AG04450 (cell line): ENCODE results near the gene BUB1B. TPM values are rescaled to one million over a fixed set of nuclear protein-coding genes. Genes with fewer than 3 reads are reported as not detected.

Experiments
- CTCF ChIA-PET: fragments of 300-600, 350-600 bp; formaldehyde crosslinking; extraction: SDS; loops from one replicate; lab custom pipeline; 2022; ENCODE audit warnings: antibody characterized with exemption, inconsistent platforms; lab: Charles Lee
- POLR2A ChIA-PET: fragments of 350-600 bp; formaldehyde crosslinking; extraction: SDS; loops from one replicate; lab custom pipeline; 2021; ENCODE audit warnings: antibody characterized with exemption, inconsistent platforms; lab: Yijun Ruan, JAX
- DNase-seq: peaks from one replicate; pipeline ENCODE4 v3.0.0-alpha.2; 2011; ENCODE audit warnings: low read depth, low spot score
- H3K27ac ChIP-seq: one replicate; pipeline ENCODE4 v1.5.1; 2012; ENCODE audit warnings: low read depth, low read length, control low read depth
- H3K27me3 ChIP-seq: one replicate; pipeline ENCODE4 v1.6.0; 2012; ENCODE audit warnings: low read length; ENCODE audit not compliant: control insufficient read depth, insufficient read depth
- H3K4me3 ChIP-seq: 2 replicates; pipeline ENCODE4 v1.5.1; 2011; ENCODE audit warnings: mild to moderate bottlenecking, low read depth, low read length, control low read depth
- H3K9me3 ChIP-seq: 2 replicates; pipeline ENCODE4 v1.5.1; 2012; ENCODE audit warnings: low read length; ENCODE audit not compliant: control insufficient read depth, insufficient read depth
- polyA plus RNA-seq: library from polyadenylated mRNA; depleted of rRNA; stranded (reverse); fragments of >200 nt; gene quantifications from 2 replicates; pipeline ENCODE4 v1.2.3, GENCODE V29; 2011
- TF ChIP-seq, protein P1 (sequence below): IDR thresholded peaks from 2 replicates; pipeline ENCODE4 v1.5.1; 2011; ENCODE audit warnings: low read depth, low read length, control low read depth, inconsistent platforms

Gene BUB1B
- polyA plus RNA-seq, 1 experiment = 9.0 TPM

DNA sequence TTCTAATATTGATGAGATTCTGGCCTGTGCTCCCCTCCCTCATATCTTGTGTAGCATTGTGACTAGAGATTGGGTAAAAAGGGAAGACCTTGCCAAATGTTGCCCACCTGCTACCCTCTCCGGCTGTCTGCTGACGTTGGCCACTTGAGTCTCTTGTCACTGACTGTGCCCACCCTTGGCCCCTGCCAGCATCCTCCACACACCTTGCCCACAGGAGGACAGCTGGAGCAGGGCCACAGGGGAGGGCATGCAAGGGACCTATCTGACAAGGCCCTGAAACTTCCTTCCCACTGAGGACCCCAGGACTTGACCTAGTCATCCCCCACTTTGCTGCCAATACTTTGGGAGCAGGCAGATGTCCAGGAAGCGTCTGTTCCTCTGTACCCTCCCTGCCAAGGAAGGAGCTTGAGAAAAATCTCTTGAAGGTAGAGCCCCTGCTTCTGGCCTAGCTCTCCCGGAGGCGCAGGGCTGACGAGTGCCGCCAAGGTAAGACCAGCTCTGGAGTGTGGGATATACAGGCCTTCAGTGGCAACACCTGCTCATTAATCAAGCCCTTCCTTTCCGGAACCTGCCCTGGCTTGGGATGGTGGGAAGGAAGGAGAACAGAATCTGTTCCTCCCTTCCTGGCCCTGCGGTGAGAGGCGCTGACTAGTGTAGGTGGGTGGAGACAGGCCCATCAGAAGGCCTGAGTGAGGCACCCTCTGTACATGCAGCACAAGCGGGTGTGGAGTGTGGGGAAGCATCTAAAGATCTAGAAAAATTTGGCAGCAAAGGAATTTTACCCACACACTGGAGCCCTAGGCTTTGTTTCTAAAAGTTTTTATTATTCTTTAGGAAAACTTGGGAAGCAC, 73.1 kb downstream of the BUB1B start:
- POLR2A ChIA-PET = no interaction called here
- no peak for DNase-seq

DNA sequence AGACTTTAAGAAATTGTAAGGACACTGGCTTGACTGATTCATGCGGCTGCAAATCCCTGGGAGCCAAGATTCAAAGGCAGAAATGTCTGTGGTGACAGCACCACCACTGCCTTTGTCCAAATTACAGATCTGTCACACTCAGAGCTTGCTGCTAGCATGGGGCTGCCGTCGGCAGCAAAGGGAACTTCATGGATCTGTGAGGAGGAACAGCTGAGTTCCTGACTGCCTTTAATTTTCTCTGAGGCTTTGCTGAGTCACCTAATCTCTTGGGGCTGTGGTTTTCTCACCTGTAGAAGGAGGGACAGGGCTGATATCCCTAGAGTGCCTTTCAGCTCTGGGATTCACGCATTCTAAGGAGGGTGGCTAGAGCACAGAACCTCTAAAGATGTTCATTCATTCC, 73.9 kb downstream of the BUB1B start:
- TF ChIP-seq, protein P1, sequence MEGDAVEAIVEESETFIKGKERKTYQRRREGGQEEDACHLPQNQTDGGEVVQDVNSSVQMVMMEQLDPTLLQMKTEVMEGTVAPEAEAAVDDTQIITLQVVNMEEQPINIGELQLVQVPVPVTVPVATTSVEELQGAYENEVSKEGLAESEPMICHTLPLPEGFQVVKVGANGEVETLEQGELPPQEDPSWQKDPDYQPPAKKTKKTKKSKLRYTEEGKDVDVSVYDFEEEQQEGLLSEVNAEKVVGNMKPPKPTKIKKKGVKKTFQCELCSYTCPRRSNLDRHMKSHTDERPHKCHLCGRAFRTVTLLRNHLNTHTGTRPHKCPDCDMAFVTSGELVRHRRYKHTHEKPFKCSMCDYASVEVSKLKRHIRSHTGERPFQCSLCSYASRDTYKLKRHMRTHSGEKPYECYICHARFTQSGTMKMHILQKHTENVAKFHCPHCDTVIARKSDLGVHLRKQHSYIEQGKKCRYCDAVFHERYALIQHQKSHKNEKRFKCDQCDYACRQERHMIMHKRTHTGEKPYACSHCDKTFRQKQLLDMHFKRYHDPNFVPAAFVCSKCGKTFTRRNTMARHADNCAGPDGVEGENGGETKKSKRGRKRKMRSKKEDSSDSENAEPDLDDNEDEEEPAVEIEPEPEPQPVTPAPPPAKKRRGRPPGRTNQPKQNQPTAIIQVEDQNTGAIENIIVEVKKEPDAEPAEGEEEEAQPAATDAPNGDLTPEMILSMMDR = no peak
- CTCF ChIA-PET = interaction anchor here (0.7 kb wide), 1 partner anchor 44 kb away, joined by 3 read pairs; no protein-coding TSS in a partner anchor
- no peak overlapping the region for H3K4me3 ChIP-seq
- peaks cover 1% of the 10 kb centered on the region for H3K27me3 ChIP-seq
- no peak overlapping the region for H3K27ac ChIP-seq
- POLR2A ChIA-PET = no interaction called here
- DNase-seq = no peak
- no peaks in the 10 kb centered on the region for H3K9me3 ChIP-seq

More for the DNA sequence above, 73.1 kb downstream of the BUB1B start:
- Histone ChIP-seq H3K4me3 (no peak overlapping the region), H3K27me3 (no peaks in the 10 kb centered on the region), H3K27ac (no peak overlapping the region), H3K9me3 (no peaks in the 10 kb centered on the region)
- CTCF ChIA-PET = interaction anchor here (0.7 kb wide), 1 partner anchor 45 kb away, joined by 3 read pairs; no protein-coding TSS in a partner anchor
- TF ChIP-seq, protein P1 = no peak

DNA sequence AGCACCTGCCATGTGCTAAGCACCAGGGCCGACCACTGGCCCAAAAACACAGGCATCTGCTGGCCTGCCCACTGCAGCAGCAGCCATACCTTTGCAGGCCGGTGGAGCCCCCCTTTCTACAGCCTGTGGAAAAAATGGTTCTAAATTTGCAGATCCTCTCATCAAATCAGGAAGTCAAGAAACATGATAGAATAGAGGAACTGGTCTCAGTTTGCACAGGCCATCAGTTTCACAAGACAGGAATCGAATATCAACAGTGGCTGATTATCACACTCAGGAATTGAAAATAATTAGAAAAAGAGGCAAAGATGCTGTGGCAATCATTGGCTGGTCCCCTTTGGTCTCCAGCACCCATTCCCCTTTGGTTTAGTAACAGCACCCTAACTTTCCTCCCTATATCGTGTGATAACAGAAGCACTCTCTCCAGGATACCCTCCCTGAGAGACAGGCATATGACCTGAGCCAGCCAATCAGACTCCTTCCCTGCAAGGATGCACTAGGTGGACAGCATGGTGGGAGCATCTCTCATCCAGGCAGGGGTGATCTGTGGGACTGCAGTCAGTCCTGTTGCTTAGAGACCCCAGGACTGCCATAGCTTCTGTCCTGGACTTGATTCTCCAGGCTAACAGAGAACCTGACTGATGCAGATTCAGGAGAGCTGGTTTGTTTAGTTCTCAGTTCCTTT, 74.5 kb downstream of the BUB1B start:
- ChIA-PET POLR2A (no interaction called here), CTCF (interaction anchor here (1.6 kb wide), 1 partner anchor 44 kb away, joined by 4 read pairs; no protein-coding TSS in a partner anchor)
- Histone ChIP-seq H3K27ac (no peak overlapping the region), H3K4me3 (no peak overlapping the region), H3K27me3 (peaks cover 6% of the 10 kb centered on the region), H3K9me3 (no peaks in the 10 kb centered on the region)
- no peak for DNase-seq
- TF ChIP-seq, protein P1 = no peak

DNA sequence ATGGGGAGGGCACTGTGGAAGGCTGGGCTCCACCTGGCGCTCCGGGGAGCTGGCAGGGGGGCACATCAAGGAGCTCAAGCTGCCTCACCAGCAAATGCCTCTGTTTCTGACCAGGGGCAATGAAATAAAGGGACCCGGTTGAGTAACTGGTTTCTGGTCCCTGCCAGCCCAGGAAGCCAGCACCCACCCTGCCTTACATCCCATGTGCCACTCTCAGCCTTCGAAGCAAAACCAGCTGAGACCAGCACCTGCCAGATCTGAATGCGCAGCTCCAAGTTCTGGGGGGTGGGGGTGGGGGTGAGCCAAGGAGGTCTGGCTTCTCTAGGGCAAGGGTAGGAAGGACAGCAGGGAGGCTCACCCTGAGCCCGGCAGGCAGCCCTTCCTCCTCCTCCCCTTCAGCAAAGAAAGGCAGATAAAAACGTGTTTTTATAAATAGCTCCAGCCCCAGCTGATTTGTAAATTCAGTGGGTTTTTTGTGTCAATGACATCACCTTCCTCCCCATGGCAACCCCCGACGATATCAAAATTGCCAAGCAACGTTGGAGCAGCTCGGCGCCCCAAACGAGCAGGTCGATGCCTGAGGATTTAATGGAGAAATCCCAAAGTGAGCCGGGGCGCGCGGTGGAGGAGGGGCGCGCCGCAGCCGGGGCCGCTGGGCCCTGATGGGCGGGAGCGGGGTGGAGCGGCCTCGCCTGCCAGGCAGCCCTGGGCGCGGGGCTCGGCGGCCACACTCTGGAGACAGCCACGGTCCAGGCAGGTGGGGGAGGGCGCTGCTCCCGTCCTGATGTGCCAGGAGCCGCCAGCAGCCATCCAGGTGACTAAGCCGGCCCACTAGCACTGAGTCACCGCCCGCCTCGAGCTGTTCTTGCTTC, 77.9 kb downstream of the BUB1B start, which contains the start of gene PAK6:
Gene PAK6 (plus strand): TSS at position 532 of the 872 bp plus-strand sequence. CDS start 25,723 bp downstream, outside the sequence.
- no peak for DNase-seq
- H3K9me3 ChIP-seq = no peaks in the 10 kb centered on the region
- no peak within 1 kb of the TSS for H3K27ac ChIP-seq
- ChIA-PET POLR2A (interaction anchor here (0.6 kb wide), 3 partner anchors 11 to 59 kb away, joined by 3 to 6 read pairs (median 6); no protein-coding TSS in a partner anchor), CTCF (interaction anchor here (0.9 to 2.6 kb wide), 5 partner anchors 22 to 130 kb away, joined by 3 to 17 read pairs (median 12); no protein-coding TSS in a partner anchor)
- H3K27me3 ChIP-seq = peaks cover 9% of the 10 kb centered on the region
- H3K4me3 ChIP-seq = peak within 1 kb of the TSS; percentile 53
- TF ChIP-seq, protein P1 = no peak
